ENCODE measurements around the gene EBF4.
"Not testable (repeated sequence)": the region's sequence is repeated elsewhere in the genome, so short reads cannot be mapped to it uniquely, and the experiment has no call there.

The EBF4 gene

GRCh38 chr20:2807019-2807418 lies 114.4 kb downstream of the EBF4 start:
- peaks cover 0 to 6% (median 5%) of the 10 kb centered on the region in 3 donors for H3K9me3 ChIP-seq
- H3K4me3 ChIP-seq = no peak overlapping the region
- H3K36me3 ChIP-seq = no peaks in the 10 kb centered on the region
- peaks cover 0 to 87% of the 10 kb centered on the region in 2 donors for H3K27me3 ChIP-seq
- H3K4me1 ChIP-seq = peaks cover 0 to 7% (median 4%) of the 10 kb centered on the region in 4 donors
- TF ChIP-seq, protein P1, sequence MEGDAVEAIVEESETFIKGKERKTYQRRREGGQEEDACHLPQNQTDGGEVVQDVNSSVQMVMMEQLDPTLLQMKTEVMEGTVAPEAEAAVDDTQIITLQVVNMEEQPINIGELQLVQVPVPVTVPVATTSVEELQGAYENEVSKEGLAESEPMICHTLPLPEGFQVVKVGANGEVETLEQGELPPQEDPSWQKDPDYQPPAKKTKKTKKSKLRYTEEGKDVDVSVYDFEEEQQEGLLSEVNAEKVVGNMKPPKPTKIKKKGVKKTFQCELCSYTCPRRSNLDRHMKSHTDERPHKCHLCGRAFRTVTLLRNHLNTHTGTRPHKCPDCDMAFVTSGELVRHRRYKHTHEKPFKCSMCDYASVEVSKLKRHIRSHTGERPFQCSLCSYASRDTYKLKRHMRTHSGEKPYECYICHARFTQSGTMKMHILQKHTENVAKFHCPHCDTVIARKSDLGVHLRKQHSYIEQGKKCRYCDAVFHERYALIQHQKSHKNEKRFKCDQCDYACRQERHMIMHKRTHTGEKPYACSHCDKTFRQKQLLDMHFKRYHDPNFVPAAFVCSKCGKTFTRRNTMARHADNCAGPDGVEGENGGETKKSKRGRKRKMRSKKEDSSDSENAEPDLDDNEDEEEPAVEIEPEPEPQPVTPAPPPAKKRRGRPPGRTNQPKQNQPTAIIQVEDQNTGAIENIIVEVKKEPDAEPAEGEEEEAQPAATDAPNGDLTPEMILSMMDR (IDR thresholded peaks at IDR 0.05) = no peak
- DNase-seq = no peak
- intact Hi-C loops (cut with DNase I; ENCODE audit: low total_unique reads) = no loop called here
- no peak overlapping the region for H3K27ac ChIP-seq

- DNase-seq; H3K36me3 ChIP-seq; H3K4me3 ChIP-seq; intact Hi-C loops (cut with DNase I; ENCODE audit: low total_unique reads); H3K4me1 ChIP-seq; H3K27ac ChIP-seq: not testable (repeated sequence)
- Histone ChIP-seq H3K27me3 (peaks cover 0 to 81% of the 10 kb centered on the region in 2 donors), H3K9me3 (peaks cover 0 to 13% (median 8%) of the 10 kb centered on the region in 3 donors)
These were observed 115.3 kb downstream of the EBF4 start for GRCh38 chr20:2807929-2808328.

GRCh38 chr20:2809690-2810089 lies 117.1 kb downstream of the EBF4 start:
- intact Hi-C loops (cut with DNase I; ENCODE audit: low total_unique reads) = no loop called here

More at GRCh38 chr20:2809690-2810089, 117.1 kb downstream of the EBF4 start:
- no peak for DNase-seq
- Histone ChIP-seq H3K9me3 (peaks cover 0 to 13% (median 8%) of the 10 kb centered on the region in 3 donors), H3K27me3 (peaks cover 0 to 70% of the 10 kb centered on the region in 2 donors), H3K4me3 (no peak overlapping the region), H3K27ac (no peak overlapping the region), H3K36me3 (no peaks in the 10 kb centered on the region), H3K4me1 (peaks cover 0 to 7% (median 4%) of the 10 kb centered on the region in 4 donors)
- TF ChIP-seq, protein P1 (IDR thresholded peaks at IDR 0.05) = no peak
